Measurements from ENCODE around the gene SLC5A11. TPM values are rescaled to one million over a fixed set of nuclear protein-coding genes. Genes with fewer than 3 reads are reported as not detected.

Gene SLC5A11
- total RNA-seq, 1 experiment from 2014 or later = 5.7 TPM

- no peaks in the 10 kb centered on the region for H3K36me3 ChIP-seq (ENCODE audit: low read depth)
- H3K27ac ChIP-seq = no peak overlapping the region
- no peaks in the 10 kb centered on the region for H3K9me3 ChIP-seq (ENCODE audit: insufficient read depth, low read depth)
- peak in 1 of 2 experiments; percentile 59 for DNase-seq
- H3K4me3 ChIP-seq = no peak overlapping the region
- intact Hi-C loops (cut with micrococcal nuclease; ENCODE audit: unreplicated experiment) = no loop called here
- ChIA-PET CTCF (no interaction called here), POLR2A (ENCODE audit: unreplicated experiment) (no interaction called here)
- H3K79me2 ChIP-seq (ENCODE audit: low read depth) = no peaks in the 10 kb centered on the region
- H3K4me2 ChIP-seq = no peak overlapping the region
- H3K9me2 ChIP-seq (ENCODE audit: insufficient read depth) = no peaks in the 10 kb centered on the region
- no peaks in the 10 kb centered on the region for H4K20me1 ChIP-seq (ENCODE audit: insufficient read depth)
- H2AFZ ChIP-seq = no peak overlapping the region
- TF ChIP-seq EZH2 (IDR thresholded peaks at IDR 0.05; ENCODE audit: low read depth) (no peak), CTCF (conservative IDR thresholded peaks at IDR 0.05) (no peak)
- no peaks in the 10 kb centered on the region for H3K4me1 ChIP-seq (replicated peaks; ENCODE audit: insufficient read depth)
- no peaks in the 10 kb centered on the region for H3K27me3 ChIP-seq (ENCODE audit: insufficient read depth, low read depth)
- H3F3A ChIP-seq (ENCODE audit: insufficient read depth, low read depth) = peaks cover 8% of the 10 kb centered on the region; the same call in 1 of the 2 replicates
- no TSS peak for BruUV-seq (replicated peaks)
Measured at GRCh38 chr16:24858219-24859041, 12.7 kb downstream of the SLC5A11 start.

- Histone ChIP-seq H3K9me2 (ENCODE audit: insufficient read depth) (no peaks in the 10 kb centered on the region), H3K4me2 (no peak overlapping the region), H3K4me3 (no peak overlapping the region), H3K27me3 (ENCODE audit: insufficient read depth, low read depth) (no peaks in the 10 kb centered on the region), H3K27ac (no peak overlapping the region), H3K36me3 (ENCODE audit: low read depth) (no peaks in the 10 kb centered on the region), H3K9me3 (ENCODE audit: insufficient read depth, low read depth) (no peaks in the 10 kb centered on the region), H4K20me1 (ENCODE audit: insufficient read depth) (no peaks in the 10 kb centered on the region), H3F3A (ENCODE audit: insufficient read depth, low read depth) (peaks cover 4% of the 10 kb centered on the region; the same call in 1 of the 2 replicates), H3K79me2 (ENCODE audit: low read depth) (no peaks in the 10 kb centered on the region), H2AFZ (no peak overlapping the region), H3K4me1 (replicated peaks; ENCODE audit: insufficient read depth) (no peaks in the 10 kb centered on the region)
- intact Hi-C loops (cut with micrococcal nuclease; ENCODE audit: unreplicated experiment) = no loop called here
- no peak for TF ChIP-seq CTCF (conservative IDR thresholded peaks at IDR 0.05)
- TF ChIP-seq EZH2 (IDR thresholded peaks at IDR 0.05; ENCODE audit: low read depth) = no peak
- POLR2A ChIA-PET (ENCODE audit: unreplicated experiment) = no interaction called here
- no TSS peak for BruUV-seq (replicated peaks)
- CTCF ChIA-PET = no interaction called here
- no peak for DNase-seq
Measured at GRCh38 chr16:24861461-24861860, 15.7 kb downstream of the SLC5A11 start.

GRCh38 chr16:24863582-24864437 lies 18.0 kb downstream of the SLC5A11 start:
- ChIA-PET POLR2A (ENCODE audit: unreplicated experiment) (no interaction called here), CTCF (interaction anchor here (0.6 kb wide), 1 partner anchor 42 kb away, joined by 4 read pairs; no protein-coding TSS in a partner anchor)

More at GRCh38 chr16:24863582-24864437, 18.0 kb downstream of the SLC5A11 start:
- no peaks in the 10 kb centered on the region for H3K36me3 ChIP-seq (ENCODE audit: low read depth)
- H2AFZ ChIP-seq = no peak overlapping the region
- peaks cover 2% of the 10 kb centered on the region; the same call in 1 of the 2 replicates for H3F3A ChIP-seq (ENCODE audit: insufficient read depth, low read depth)
- H4K20me1 ChIP-seq (ENCODE audit: insufficient read depth) = no peaks in the 10 kb centered on the region
- no TSS peak for BruUV-seq (replicated peaks)
- TF ChIP-seq EZH2 (IDR thresholded peaks at IDR 0.05; ENCODE audit: low read depth) (no peak), CTCF (conservative IDR thresholded peaks at IDR 0.05) (no peak)
- DNase-seq = no peak
- H3K9me2 ChIP-seq (ENCODE audit: insufficient read depth) = no peaks in the 10 kb centered on the region
- H3K27me3 ChIP-seq (ENCODE audit: insufficient read depth, low read depth) = no peaks in the 10 kb centered on the region
- no peak overlapping the region for H3K27ac ChIP-seq
- H3K79me2 ChIP-seq (ENCODE audit: low read depth) = no peaks in the 10 kb centered on the region
- no peak overlapping the region for H3K4me2 ChIP-seq
- no peak overlapping the region for H3K4me3 ChIP-seq
- intact Hi-C loops (cut with micrococcal nuclease; ENCODE audit: unreplicated experiment) = no loop called here
- no peaks in the 10 kb centered on the region for H3K4me1 ChIP-seq (replicated peaks; ENCODE audit: insufficient read depth)
- no peaks in the 10 kb centered on the region for H3K9me3 ChIP-seq (ENCODE audit: insufficient read depth, low read depth)
